Measurements from ENCODE around the gene HSD17B2.

HSD17B2 gene

DNA sequence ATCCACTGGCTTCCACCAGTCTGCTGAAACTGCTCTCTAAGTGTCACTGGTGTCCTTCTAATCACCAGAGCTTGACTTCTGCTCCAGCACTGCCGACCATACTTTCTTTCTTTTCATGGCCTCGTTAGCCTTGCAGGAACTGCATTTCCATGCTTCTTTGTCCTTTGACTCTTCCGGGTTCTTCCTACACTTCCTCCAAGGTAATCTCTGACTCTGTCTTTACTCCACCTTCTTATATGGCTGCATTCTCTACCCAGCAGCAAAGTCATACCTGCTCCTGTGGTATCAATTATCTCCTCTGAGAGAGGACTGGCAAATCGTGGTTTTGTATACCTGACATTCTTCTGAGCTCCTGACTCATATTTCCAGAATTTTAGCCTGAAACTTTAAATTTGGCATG, 6.5 kb downstream of the HSD17B2 start:
- peaks cover 5% of the 10 kb centered on the region for H3K27me3 ChIP-seq (ENCODE audit: insufficient read depth, poor library complexity, severe bottlenecking)
- no peak overlapping the region for H3K27ac ChIP-seq (replicated peaks)
- H3K4me3 ChIP-seq (replicated peaks; ENCODE audit: insufficient read depth, low read length): no peak overlapping the region
- TF ChIP-seq POLR2AphosphoS5 (IDR thresholded peaks at IDR 0.05; ENCODE audit: low read depth) (no peak), REST (IDR thresholded peaks at IDR 0.05; ENCODE audit: insufficient replicate concordance, low read depth) (no peak), CTCF (IDR thresholded peaks at IDR 0.05; ENCODE audit: insufficient read depth, low read length) (no peak), GABPA (IDR thresholded peaks at IDR 0.05; ENCODE audit: low read depth) (no peak), SPI1 (IDR thresholded peaks at IDR 0.05; ENCODE audit: borderline replicate concordance, low read depth) (no peak)
- DNase-seq (ENCODE audit: low read depth in 1 of 2, low spot score in 1 of 2): no peak

GRCh38 chr16:82042144-82042543, 7.1 kb downstream of the HSD17B2 start:
- no peak overlapping the region for H3K27ac ChIP-seq (replicated peaks)
- H3K27me3 ChIP-seq (ENCODE audit: insufficient read depth, poor library complexity, severe bottlenecking): peaks cover 5% of the 10 kb centered on the region
- no peak for TF ChIP-seq GABPA (IDR thresholded peaks at IDR 0.05; ENCODE audit: low read depth)
- no peak for TF ChIP-seq SPI1 (IDR thresholded peaks at IDR 0.05; ENCODE audit: borderline replicate concordance, low read depth)
- no peak for TF ChIP-seq CTCF (IDR thresholded peaks at IDR 0.05; ENCODE audit: insufficient read depth, low read length)
- no peak for TF ChIP-seq POLR2AphosphoS5 (IDR thresholded peaks at IDR 0.05; ENCODE audit: low read depth)
- TF ChIP-seq REST (IDR thresholded peaks at IDR 0.05; ENCODE audit: insufficient replicate concordance, low read depth): no peak
- no peak overlapping the region for H3K4me3 ChIP-seq (replicated peaks; ENCODE audit: insufficient read depth, low read length)
- DNase-seq (ENCODE audit: low read depth in 1 of 2, low spot score in 1 of 2): no peak

DNA sequence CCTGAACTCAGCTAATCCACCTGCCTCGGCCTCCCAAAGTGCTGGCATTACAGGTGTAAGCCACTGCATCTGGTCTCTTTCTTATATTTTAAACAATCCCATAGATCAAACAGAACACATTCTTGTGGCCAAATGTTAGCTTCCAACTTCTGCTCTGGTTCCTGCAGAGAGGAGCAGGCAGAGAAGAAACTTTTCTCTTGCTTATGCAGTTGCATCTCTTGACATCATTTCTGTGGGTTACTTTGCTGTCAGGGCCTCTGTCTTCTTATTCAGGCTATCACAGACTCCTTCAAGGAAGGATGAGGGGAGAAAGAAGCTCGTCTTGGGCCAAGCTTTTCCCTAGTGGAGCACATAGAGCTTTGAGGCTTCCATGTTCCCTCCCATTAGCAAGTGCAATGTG, 7.8 kb downstream of the HSD17B2 start:
- H3K4me3 ChIP-seq (replicated peaks; ENCODE audit: insufficient read depth, low read length): no peak overlapping the region
- H3K27ac ChIP-seq (replicated peaks): no peak overlapping the region
- no peak for DNase-seq (ENCODE audit: low read depth in 1 of 2, low spot score in 1 of 2)
- peaks cover 5% of the 10 kb centered on the region for H3K27me3 ChIP-seq (ENCODE audit: insufficient read depth, poor library complexity, severe bottlenecking)
- no peak for TF ChIP-seq SPI1 (IDR thresholded peaks at IDR 0.05; ENCODE audit: borderline replicate concordance, low read depth)
- TF ChIP-seq REST (IDR thresholded peaks at IDR 0.05; ENCODE audit: insufficient replicate concordance, low read depth): no peak
- no peak for TF ChIP-seq POLR2AphosphoS5 (IDR thresholded peaks at IDR 0.05; ENCODE audit: low read depth)
- TF ChIP-seq GABPA (IDR thresholded peaks at IDR 0.05; ENCODE audit: low read depth): no peak
- no peak for TF ChIP-seq CTCF (IDR thresholded peaks at IDR 0.05; ENCODE audit: insufficient read depth, low read length)
